ENCODE results near the gene HDAC4.

The HDAC4 gene

DNA sequence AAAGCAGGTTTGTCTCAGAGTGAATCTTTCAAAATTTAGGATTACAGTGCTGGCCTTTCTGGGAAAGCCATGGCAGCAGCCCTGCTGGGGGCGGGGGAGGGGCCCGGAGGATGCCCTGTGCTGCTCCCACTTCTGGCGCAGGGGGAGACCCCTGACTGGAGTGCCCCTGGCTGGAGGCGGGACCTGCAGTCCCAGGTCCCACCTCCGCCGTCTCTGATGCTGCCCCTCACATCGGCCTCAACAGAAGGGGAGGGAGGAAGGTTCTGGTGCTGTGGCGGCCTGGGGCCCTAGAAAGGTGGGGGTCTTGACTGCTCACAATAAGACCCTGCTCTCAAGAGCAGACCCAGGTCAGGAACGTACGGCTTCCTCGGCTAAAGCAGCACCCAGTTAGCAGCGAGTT lies 336.6 kb downstream of the HDAC4 start:
- no peak for DNase-seq (ENCODE audit: low spot score)

DNA sequence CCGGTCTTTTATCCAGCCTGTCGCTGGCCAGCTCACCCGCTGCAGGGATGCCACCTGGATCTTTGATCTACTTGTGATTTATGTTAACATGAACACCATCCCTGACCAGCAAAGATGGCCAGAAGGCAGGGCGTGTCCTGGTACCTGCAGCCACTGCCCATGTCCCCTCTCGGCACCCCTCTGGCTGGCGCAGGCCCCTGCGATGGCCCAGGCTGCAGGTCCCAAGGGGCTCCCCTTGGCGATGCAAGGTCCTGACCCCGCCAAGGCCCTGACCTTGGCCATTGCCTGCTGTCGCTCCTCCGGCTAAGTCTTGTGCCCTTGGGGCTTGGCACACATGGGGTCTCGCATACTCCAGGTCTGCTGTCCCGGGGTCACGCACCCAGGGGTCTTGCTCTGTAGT lies 338.1 kb downstream of the HDAC4 start:
- no peak for DNase-seq (ENCODE audit: low spot score)

DNA sequence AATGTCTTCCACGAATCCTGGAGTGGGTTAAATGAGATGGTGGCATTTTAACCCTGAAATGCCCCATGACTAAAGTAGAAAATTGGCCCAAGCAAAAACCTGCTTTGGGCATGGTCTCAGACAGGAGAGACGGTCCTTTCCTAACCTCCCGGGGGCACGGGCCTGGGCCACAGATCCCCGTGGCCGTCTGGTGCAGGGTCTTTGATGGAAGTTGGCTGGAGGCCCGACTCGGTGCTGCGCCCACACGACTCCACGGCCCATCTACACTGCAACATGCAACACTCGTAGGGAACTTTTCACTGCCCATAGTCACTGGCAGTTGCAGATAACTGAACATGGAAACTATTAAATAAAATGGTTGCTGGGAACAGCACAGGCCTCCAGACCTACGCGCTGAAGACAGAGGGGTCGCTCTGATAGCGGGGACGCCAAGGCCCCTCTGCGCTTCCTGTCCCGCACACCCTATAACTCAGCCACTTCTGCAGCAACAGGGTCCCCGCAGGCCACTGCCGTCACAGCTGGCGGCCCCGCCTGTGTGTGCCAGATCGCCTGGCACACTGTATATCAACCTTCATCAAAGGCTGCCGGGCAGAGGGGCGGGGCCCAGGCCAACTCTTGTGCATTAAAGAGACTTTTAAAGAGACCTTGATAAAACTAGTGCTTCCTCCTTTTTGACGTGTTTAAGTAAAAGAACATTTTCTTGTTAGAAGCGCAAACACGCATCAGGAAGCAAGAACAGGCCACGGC lies 338.8 kb downstream of the HDAC4 start:
- DNase-seq (ENCODE audit: low spot score), result no peak

DNA sequence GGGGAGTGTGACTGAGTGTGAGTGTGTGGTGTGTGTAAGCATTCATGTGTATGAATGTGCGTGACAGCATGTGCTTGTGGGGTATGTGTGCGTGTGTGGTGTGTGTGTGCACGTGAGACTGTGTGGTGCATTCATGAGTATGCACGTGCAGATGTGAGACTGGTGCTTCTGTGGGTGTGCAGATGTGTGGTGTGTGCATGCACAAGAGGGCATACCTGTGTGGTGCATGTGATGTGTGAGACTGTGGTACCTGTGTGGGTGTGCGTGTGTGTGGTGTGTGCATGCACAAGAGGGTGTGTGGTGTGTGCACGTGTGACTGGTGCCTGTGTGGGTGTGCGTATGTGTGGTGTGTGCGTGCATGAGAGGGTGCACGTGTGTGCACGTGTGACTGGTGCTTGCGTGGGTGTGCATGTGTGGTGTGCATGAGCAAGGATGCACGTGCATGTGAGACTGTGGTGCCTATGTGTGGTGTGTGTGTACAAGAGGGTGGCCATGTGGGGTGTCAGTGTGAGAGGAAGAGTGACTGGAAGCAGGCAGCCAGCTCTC lies 339.6 kb downstream of the HDAC4 start:
- DNase-seq (ENCODE audit: low spot score), result no peak

DNA sequence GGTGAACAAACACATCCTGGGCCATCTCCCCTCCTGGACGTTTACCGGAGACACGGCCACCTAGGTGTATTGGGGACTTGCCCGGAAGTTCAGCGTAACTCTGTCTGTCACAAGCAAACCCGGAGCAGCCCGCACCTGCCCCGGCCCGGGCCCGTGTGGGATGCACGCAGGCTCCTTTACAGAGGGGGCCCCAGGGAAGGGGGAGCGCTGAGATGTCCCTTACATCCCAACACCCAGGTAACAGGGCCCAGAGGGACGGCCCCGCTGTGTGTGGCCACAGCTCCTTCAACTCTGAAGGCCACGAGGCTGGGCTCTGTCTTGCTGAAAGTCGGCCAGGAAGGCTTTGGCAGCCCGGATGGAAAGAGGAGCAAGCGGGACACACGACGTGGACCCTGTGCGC lies 340.1 kb downstream of the HDAC4 start:
- DNase-seq (ENCODE audit: low spot score), result no peak

GRCh38 chr2:239059854-239060253 lies 341.0 kb downstream of the HDAC4 start:
- DNase-seq (ENCODE audit: low spot score), result no peak

DNA sequence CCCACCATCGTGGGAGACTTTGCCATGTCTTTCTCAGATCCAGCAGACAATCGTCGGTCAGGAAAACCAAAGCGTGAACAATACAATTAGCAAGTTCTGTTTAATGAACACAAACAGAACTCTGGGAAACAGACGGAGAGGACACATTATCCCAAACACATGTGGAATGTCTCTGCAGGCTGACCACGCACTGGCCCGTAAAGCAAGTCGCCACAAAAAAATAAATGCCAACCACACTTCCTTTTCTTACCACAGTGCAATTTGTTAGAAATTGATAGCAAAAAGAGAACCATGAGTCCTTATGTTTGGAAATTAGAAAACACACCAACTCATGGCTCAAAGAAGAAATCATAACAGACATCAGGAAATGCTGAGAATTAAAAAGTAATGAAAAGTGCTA lies 342.1 kb downstream of the HDAC4 start:
- no peak for DNase-seq (ENCODE audit: low spot score)

DNA sequence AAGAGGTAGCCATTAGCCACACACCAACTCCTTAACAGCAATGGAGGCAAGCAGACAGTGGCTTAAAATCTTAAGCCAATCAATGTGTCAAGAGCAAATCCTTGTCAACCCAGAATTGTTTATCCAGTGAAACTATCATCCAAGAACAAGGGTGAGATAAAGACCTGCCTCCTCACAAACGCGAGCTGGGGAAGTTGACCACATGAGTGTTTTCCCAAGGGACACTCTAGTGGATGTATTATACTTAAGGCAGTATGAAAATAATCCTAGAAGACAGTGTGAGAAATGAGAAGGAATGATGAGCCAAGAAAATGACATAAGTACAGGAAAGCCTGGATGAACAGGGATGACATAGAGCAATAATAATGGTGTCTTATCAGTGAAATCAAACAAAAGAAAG lies 343.3 kb downstream of the HDAC4 start:
- no peak for DNase-seq (ENCODE audit: low spot score)

- no peak for DNase-seq (ENCODE audit: low spot score)
These were observed 344.2 kb downstream of the HDAC4 start for GRCh38 chr2:239056611-239057010.

DNA sequence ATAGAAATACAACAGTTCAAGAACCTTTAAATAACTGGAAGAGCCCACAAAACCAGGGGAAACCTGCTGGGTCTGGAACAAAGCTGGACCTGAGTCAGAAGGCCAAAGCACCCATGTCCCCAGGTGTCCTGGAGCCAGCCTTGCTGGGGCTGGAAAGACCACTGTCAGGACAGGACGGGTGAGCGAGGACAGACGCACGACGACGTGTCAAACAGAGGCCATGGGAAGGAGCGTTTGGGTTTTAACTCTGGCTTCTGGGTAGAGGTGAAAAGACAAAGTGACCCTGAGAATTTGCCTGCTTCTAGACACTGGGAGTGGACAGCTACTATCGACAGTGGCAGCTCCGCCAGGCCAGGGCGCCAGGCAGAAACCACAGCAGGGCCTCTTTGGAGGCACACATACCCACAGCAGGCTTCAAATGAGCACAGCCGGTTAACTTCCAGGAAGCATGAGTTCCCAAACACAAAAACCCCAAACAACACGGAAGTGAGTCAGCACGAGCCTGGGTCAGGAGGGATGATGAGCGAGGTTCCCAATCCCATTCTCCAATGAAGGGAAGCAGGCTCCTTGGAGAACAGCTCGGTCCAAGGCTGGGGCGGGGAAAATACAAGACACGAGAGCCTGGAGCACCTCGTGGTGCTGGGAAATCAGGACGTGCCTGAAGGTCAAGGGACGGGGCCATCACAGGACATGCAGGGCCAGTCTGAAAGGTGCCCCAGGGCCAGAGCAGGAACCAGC lies 344.9 kb downstream of the HDAC4 start:
- DNase-seq (ENCODE audit: low spot score), result no peak

DNA sequence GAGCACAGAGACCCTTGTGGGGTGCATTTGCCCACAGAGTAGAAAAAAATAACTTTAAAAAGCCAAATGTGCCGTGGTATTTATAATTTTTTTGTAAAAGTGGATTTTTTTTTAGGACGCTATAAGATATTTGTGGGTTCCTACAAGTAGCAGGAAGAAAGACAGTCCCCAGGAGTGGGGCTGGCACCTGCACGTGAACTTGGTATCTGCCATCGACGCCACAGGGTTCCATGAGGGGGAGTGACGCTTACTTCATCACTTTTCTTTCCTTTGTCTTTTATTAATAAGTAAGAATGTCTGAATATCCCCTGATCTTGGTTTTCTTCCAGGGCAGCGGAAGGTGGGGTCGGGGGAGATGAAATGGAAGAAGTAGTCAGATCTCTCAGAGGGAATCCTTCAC lies 345.9 kb downstream of the HDAC4 start:
- DNase-seq (ENCODE audit: low spot score), result no peak

DNA sequence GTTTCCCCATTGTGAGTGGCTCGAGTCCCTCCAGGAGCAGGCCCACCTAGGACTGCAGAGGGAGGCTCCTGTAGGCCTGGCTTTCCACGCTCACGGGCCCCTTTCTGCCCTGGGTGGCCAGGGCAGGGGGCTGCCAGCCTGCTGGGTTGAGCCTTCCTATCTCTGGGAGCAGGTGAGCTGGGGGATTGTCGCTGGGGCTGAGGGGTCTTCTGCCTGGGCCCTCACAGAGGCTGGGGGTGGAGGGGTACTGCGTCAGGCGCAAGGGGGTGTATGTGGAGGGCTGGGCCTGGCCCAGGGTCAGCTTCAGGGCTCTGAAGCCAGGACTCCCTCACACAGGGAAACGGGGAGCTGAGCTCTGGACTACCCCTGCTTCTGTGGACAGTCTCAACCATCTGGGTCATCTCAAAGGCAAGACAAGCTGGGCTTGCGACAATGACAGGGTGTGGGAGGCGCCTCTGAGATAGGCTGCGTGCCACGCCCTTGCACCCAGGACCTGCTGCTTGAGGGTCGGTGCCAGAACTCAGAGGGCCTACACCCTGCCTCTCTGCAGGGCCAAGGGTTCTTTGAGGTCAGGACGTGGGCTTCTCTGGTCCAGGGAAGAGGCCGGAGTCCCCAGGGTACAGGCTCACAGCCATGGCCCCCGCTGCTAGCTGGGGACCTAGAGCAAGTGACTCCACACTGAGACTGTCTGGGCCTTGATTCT lies 346.9 kb downstream of the HDAC4 start:
- DNase-seq (ENCODE audit: low spot score), result no peak

DNA sequence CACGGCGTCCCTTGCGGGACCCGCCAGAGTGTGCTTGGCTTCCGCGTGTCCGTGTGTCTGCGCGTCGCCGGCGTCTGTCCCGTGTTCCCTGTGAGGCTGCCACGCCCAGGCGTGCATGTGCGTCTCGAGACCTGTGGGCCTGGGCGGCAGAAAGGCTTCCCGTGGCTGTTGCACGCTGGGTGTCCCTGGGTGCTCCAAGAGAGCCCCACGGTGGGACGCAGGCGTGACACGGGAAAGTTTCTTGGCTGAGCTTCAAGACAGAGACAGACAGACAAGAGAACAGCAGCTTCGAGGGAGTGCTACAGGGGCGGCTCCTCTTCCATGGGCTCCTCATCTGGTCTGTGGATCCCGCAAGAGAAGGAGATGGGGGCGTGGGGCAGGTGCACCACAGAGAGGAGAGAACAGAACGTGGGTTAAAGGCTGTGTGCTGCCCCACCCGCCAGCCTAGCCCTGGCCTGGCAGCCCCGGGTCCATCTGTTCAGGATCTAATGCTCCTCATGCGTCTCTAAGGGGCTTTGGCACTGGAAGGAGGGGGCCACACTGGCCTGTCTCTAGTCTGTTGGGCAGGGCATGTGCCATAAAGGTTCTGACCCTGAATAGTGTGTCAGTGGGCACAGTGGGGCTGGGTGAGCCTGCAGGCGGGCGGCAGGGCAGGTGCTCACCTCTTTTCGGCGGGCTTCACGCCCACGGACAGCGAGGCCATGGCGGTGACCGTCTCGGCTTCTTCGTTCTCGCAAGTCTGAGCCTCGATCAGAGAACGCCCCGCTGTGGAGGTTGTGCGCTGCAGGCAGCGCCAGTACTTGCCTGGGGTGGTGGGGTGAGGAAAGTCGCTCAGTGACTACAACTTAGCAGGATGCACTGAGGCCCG lies 347.8 kb downstream of the HDAC4 start:
- no peak for DNase-seq (ENCODE audit: low spot score)

GRCh38 chr2:239051891-239052445 lies 348.9 kb downstream of the HDAC4 start:
- no peak for DNase-seq (ENCODE audit: low spot score)

DNA sequence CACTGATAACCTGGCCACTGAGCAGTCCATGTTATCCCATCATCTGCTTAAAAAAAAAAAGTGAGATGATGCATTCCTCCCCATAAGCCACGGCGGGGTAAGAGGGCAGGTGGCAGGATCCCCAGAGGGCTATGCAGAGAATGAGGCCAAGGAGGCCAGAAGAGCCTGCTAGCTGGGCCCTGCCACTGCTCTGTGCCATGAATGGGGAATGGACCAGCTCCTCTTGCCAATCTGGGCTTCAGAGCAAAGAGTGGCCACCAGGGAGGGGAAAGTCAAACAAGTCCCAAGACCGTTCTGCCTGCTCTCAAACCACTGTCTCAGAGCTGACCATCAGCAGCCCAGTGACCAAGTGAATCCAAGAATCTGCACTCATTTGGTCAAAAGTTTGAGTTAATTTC lies 350.6 kb downstream of the HDAC4 start:
- no peak for DNase-seq (ENCODE audit: low spot score)

DNA sequence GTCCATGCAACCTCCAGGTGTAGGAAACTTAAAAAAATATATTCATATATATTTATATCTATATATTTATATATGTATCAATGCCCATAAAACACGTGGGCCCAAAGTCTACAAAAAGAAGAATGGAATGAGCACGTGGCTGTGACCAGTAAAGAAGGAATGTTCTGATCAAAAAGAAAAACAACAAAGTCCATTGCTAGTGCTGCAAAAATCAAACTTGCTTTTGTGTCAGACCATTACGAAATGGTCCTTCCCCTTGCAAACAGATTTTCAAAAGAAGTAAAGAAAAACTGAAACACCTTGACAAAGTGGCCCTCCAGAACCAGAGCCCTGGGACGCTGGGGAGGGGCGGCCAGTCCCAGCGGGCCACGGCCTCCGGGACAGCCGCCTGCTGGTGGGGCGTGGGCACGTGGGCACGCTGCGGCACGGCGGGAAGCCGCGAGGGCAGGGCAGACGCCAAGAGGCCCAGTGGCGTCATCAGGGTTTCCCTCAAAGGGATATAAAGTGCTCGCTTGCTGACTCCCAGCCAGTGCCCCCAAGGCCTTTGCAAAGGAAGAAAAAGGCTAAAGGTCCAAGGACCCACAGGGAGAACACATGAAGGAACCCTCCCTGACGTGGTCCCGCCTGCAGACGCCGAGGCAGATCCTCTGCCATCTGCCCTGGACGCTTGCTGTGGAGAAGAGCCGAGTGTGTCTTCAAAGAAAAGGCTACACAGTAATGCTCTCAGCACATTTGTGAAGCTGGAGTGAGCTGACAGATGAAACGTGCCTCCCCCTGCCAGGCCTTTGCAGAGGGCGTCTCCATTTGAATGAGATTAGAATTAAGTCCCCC lies 351.2 kb downstream of the HDAC4 start:
- no peak for DNase-seq (ENCODE audit: low spot score)

DNA sequence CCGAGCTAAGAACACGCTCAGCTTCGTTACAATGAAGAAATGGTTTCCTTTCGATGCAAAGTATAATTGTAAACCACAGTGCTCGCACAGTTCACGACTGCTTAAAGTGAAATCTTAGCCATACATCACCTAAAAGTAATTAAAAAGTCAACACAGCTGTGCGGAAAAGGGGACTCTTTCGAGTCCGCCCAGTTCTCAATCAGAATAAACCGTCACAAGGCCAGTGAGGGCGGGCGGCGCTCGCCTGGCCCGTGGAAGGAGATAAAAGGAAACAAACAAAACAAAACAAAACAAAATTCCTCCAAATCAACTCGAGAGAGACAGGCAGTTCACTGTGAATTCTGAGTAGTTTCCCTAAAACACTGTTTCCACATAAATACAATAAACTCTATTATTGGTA lies 352.1 kb downstream of the HDAC4 start:
- DNase-seq (ENCODE audit: low spot score), result no peak

GRCh38 chr2:239047861-239048260 lies 353.0 kb downstream of the HDAC4 start:
- DNase-seq (ENCODE audit: low spot score), result no peak

- DNase-seq (ENCODE audit: low spot score), result no peak
These were observed 353.4 kb downstream of the HDAC4 start for GRCh38 chr2:239047420-239047819.

- DNase-seq (ENCODE audit: low spot score), result no peak
These were observed 354.0 kb downstream of the HDAC4 start for GRCh38 chr2:239046822-239047221.

- DNase-seq (ENCODE audit: low spot score), result no peak
These were observed 356.5 kb downstream of the HDAC4 start for GRCh38 chr2:239044336-239044735.
